Activated naive CD8-positive, alpha-beta T cell treated with anti-CD3 and anti-CD28 coated beads, Interleukin-2, amount 10 ng/mL, durations not matched to agents 7 days and 5 days (primary cell): ENCODE data around the gene WDR4. TPM values are rescaled to one million over a fixed set of nuclear protein-coding genes. Genes with fewer than 3 reads are reported as not detected.
A peak's percentile ranks its signal among the peaks of the same experiment; 100 is the strongest.
"Not testable (repeated sequence)": the region's sequence is repeated elsewhere in the genome, so short reads cannot be mapped to it uniquely, and the experiment has no call there.

Experiments used
- ATAC-seq: fragments of 150-1000 bp; cut with Tn5 transposase; one replicate; pipeline ENCODE4 v1.10.0; 2021; ENCODE audit warnings: low read depth, moderate library complexity
- POLR2A ChIA-PET: fragments of 350-600 bp; sonication (Branson Sonifier 250); formaldehyde crosslinking; loops from one replicate; lab custom pipeline; 2021; ENCODE audit warnings: antibody characterized with exemption; lab: Charles Lee
- DNase-seq: peaks from one replicate; pipeline ENCODE4 v3.0.0; 2021
- H3K27ac Mint-ChIP-seq: one replicate; pipeline ENCODE4 v1.8.0; 2022; ENCODE audit warnings: mild to moderate bottlenecking, mixed read lengths
- H3K27me3 Mint-ChIP-seq: one replicate; pipeline ENCODE4 v1.8.0; 2022; ENCODE audit warnings: mild to moderate bottlenecking, moderate library complexity, mixed read lengths
- H3K36me3 Mint-ChIP-seq: one replicate; pipeline ENCODE4 v1.8.0; 2021; ENCODE audit warnings: mild to moderate bottlenecking, mixed read lengths
- H3K4me1 Mint-ChIP-seq: one replicate; pipeline ENCODE4 v1.8.0; 2021; ENCODE audit warnings: mixed read lengths
- H3K4me3 Mint-ChIP-seq: one replicate; pipeline ENCODE4 v1.8.0; 2022; ENCODE audit warnings: mild to moderate bottlenecking, moderate library complexity, mixed read lengths
- H3K9me3 Mint-ChIP-seq: one replicate; pipeline ENCODE4 v1.8.0; 2021; ENCODE audit warnings: mixed read lengths
- total RNA-seq, 2 experiments: library from RNA; stranded (reverse); gene quantifications; one replicate each; pipeline ENCODE4 v1.2.3, GENCODE V29; 2021

Gene WDR4
- total RNA-seq, 2 experiments from 2014 or later: 27.2 to 28.5 TPM

DNA sequence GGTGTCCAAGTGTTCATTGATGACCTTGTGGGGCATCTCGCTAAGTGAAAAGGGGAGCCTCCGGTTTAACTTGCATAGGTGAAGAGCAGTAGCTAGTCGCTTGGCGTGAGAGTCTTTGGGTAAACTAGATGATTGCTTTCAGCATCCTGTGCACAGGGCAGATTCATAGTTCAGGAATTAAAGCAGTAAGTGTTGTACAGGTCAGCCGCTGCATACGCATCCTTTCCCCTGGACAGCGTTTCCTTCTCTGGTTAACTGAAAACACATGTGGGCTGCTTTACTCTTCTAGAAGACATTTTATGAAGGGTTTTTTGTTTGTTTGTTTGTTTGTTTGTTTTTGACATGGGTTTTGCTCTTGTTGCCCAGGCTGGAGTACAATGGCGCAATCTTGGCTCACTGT, 25.9 kb upstream of the WDR4 start:
- Mint-ChIP-seq H3K27me3 (no peaks in the 10 kb centered on the region), H3K27ac (no peak overlapping the region), H3K4me3 (no peak overlapping the region), H3K9me3 (no peaks in the 10 kb centered on the region), H3K36me3 (peaks cover 11% of the 10 kb centered on the region), H3K4me1 (peaks cover 2% of the 10 kb centered on the region)
- POLR2A ChIA-PET: no interaction called here
- ATAC-seq (no peak), DNase-seq (no peak)

- POLR2A ChIA-PET: no interaction called here
- ATAC-seq: no peak
- no peak overlapping the region for H3K4me3 Mint-ChIP-seq
- H3K36me3 Mint-ChIP-seq: peaks cover 13% of the 10 kb centered on the region
- no peaks in the 10 kb centered on the region for H3K9me3 Mint-ChIP-seq
- no peaks in the 10 kb centered on the region for H3K27me3 Mint-ChIP-seq
- DNase-seq: no peak
- peaks cover 2% of the 10 kb centered on the region for H3K4me1 Mint-ChIP-seq
- no peak overlapping the region for H3K27ac Mint-ChIP-seq
Measured at GRCh38 chr21:42903817-42904216, 24.5 kb upstream of the WDR4 start.

DNA sequence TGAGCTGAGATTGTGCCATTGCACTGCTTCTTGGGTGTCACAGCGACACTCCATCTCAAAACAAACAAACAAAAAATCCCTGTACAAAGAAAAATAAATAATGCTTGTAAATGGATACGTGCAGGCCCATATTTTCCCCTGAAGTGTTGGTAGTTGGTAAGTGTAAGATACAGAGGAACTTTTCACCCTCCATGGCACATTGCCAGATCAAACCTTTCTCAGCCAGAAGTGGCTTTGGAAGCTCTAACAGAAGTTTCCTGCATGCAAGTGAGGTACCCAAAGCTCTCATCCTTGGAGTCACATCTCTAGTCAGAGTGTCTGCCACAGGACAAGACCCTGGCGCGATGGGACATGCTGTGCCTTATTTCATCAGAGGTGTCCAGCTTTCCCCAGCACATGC, 21.1 kb upstream of the WDR4 start:
- DNase-seq (no peak), ATAC-seq (no peak)
- POLR2A ChIA-PET: no interaction called here
- Mint-ChIP-seq H3K36me3 (peaks cover 16% of the 10 kb centered on the region), H3K9me3 (no peaks in the 10 kb centered on the region), H3K27me3 (no peaks in the 10 kb centered on the region), H3K4me3 (no peak overlapping the region), H3K27ac (no peak overlapping the region), H3K4me1 (peaks cover 4% of the 10 kb centered on the region)

DNA sequence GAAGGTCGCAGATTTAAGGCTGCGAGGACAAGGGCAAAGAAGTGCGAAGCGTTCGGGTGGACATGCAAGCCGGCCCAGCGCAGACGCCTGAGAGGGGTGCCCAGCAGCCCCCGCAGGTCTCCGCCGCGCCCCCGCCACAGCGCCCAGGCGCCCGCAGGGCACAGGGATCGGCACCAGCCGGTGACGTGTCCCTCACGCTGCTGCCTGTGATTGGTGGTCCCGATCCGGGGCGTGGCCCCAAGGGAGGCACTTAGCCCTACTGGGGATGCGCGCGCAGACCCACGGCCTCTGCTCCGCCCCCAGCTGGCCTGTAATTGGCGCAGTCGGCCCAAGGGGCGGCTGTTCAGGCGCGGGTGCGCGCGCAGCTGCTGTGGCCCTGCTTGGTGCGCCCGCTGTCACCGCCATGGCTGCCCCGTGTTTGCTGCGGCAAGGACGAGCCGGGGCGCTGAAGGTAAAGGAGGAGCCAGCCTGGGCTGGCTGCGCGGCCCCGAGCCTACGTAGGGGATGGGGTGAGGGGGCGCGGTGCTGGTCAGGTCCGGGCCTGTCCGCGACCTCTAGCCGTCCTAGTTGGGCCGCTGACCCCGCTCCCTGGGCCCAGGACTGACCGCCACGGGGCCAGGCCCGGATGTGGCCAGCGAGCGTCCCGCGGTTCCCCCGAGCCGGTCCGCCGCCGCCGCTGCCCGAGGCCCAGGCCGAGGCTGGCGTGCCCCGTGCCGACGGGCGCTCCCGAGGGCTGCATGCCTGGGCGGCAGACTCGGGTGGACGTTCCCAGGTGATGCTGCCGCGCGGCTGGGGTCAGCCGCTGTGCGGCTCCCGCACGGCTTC, 13.8 kb upstream of the WDR4 start, which contains the start of gene NDUFV3:
Gene NDUFV3, plus strand, starts transcription at position 379 of the 825 bp plus-strand sequence. Its CDS starts 25 bp downstream, at position 404.
- no peaks in the 10 kb centered on the region for H3K27me3 Mint-ChIP-seq
- DNase-seq (peak; percentile 99), ATAC-seq (peak; percentile 94)
- POLR2A ChIA-PET: interaction anchor here (0.7 to 4.3 kb wide), 8 partner anchors 13 to 767 kb away, joined by 3 to 51 read pairs (median 3); partner anchors contain the start of genes PKNOX1 and WDR4
- peaks cover 8% of the 10 kb centered on the region for H3K4me1 Mint-ChIP-seq
- H3K9me3 Mint-ChIP-seq: no peaks in the 10 kb centered on the region
- peak within 1 kb of the TSS; percentile 90 for H3K4me3 Mint-ChIP-seq
- H3K36me3 Mint-ChIP-seq: peaks cover 7% of the 10 kb centered on the region
- peak within 1 kb of the TSS; percentile 93 for H3K27ac Mint-ChIP-seq

GRCh38 chr21:42892582-42892930, 13.2 kb upstream of the WDR4 start:
- Mint-ChIP-seq H3K27me3 (no peaks in the 10 kb centered on the region), H3K4me1 (peaks cover 8% of the 10 kb centered on the region), H3K36me3 (peaks cover 2% of the 10 kb centered on the region), H3K27ac (peak overlapping the region; percentile 93), H3K9me3 (no peaks in the 10 kb centered on the region), H3K4me3 (peak overlapping the region; percentile 88)
- no peak for DNase-seq
- POLR2A ChIA-PET: interaction anchor here (0.7 to 4.3 kb wide), 5 partner anchors 12 to 826 kb away, joined by 3 to 51 read pairs (median 3); partner anchors contain the start of genes PDXK and WDR4
- no peak for ATAC-seq

DNA sequence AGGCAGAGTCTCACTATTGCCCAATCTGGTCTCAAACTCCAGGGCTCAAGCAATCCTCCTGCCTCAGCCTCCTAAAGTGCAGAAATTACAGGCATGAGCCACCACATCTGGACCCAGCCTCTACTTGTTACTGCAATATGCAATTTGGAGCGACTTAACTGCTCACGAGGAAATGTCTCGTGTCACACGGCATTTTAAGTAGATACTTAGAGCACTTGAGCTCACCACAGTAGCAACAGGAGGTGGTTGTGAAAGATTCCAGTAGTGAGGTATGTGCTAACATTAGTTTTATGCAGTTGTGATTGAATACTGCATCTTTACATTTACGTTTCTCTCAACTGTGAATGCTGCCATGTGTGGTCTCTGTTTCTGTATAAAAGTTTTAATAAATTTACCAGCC, 8.0 kb upstream of the WDR4 start:
- Mint-ChIP-seq H3K36me3 (no peaks in the 10 kb centered on the region), H3K27ac (no peak overlapping the region), H3K4me1 (peaks cover 2% of the 10 kb centered on the region), H3K4me3 (no peak overlapping the region), H3K9me3 (no peaks in the 10 kb centered on the region), H3K27me3 (no peaks in the 10 kb centered on the region)
- no peak for DNase-seq
- POLR2A ChIA-PET: no interaction called here
- ATAC-seq: no peak

GRCh38 chr21:42883921-42884320, 4.6 kb upstream of the WDR4 start:
- Mint-ChIP-seq H3K27me3 (no peaks in the 10 kb centered on the region), H3K27ac (no peak overlapping the region), H3K4me1 (peaks cover 17% of the 10 kb centered on the region), H3K4me3 (no peak overlapping the region), H3K36me3 (no peaks in the 10 kb centered on the region), H3K9me3 (no peaks in the 10 kb centered on the region)
- DNase-seq (no peak), ATAC-seq (no peak)
- POLR2A ChIA-PET: no interaction called here

- Mint-ChIP-seq H3K9me3 (no peaks in the 10 kb centered on the region), H3K4me1 (peaks cover 25% of the 10 kb centered on the region), H3K4me3 (peak overlapping the region; percentile 97), H3K36me3 (peaks cover 5% of the 10 kb centered on the region), H3K27me3 (no peaks in the 10 kb centered on the region), H3K27ac (peak overlapping the region; percentile 98)
- ATAC-seq (no peak), DNase-seq (no peak)
- POLR2A ChIA-PET: interaction anchor here (0.7 to 4.4 kb wide), 4 partner anchors 9 to 348 kb away, joined by 3 to 51 read pairs (median 3); partner anchors contain the start of gene NDUFV3
Measured at GRCh38 chr21:42880352-42880751, 1.0 kb upstream of the WDR4 start.

DNA sequence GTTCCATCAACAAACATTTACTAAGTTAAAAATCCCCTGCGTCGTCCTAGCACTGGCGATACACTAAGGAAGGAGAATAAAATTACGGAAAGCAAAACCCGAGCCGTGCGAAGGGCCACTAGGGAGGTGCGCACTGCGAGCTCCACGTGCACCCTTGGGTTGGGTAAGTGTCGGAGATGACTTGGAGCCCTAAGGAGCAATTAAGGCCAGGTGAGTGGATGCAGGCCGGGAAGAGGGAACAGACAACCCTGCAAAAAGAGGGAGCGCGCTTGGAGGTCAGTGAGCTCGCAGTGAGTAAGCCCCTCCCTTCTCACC, 704 bp downstream of the WDR4 start:
- Mint-ChIP-seq H3K4me1 (peaks cover 25% of the 10 kb centered on the region), H3K4me3 (peak overlapping the region; percentile 97), H3K27me3 (no peaks in the 10 kb centered on the region), H3K36me3 (peaks cover 9% of the 10 kb centered on the region), H3K27ac (peak overlapping the region; percentile 98), H3K9me3 (no peaks in the 10 kb centered on the region)
- POLR2A ChIA-PET: interaction anchor here (0.9 to 4.4 kb wide), 3 partner anchors 10 to 767 kb away, joined by 3 to 51 read pairs (median 5); partner anchors contain the start of gene NDUFV3
- peak; percentile 21 for ATAC-seq
- DNase-seq: no peak

DNA sequence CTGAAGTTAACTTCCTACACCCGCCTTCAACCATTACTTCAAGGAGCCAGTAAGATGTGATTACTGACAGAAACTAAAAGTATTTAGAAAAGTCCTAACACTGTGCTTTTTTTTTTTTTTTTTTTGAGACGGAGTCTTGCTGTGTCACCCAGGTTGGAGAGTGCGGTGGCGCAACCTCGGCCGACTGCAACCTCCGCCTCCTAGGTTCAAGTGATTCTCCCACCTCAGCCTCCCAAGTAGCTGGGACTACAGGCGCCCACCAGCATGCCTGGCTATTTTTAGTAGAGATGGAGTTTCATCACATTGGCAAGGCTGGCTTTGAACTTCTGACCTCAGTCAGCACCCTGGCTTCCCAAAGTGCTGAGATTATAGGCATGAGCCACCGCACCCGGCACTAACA, 3.5 kb downstream of the WDR4 start:
- peaks cover 17% of the 10 kb centered on the region for H3K36me3 Mint-ChIP-seq
- H3K27ac Mint-ChIP-seq, H3K9me3 Mint-ChIP-seq, H3K4me3 Mint-ChIP-seq, ATAC-seq, DNase-seq, H3K27me3 Mint-ChIP-seq: not testable (repeated sequence)
- POLR2A ChIA-PET: interaction anchor here (0.6 kb wide), 1 partner anchor 1072 kb away, joined by 5 read pairs; no protein-coding TSS in a partner anchor
- H3K4me1 Mint-ChIP-seq: peaks cover 23% of the 10 kb centered on the region

DNA sequence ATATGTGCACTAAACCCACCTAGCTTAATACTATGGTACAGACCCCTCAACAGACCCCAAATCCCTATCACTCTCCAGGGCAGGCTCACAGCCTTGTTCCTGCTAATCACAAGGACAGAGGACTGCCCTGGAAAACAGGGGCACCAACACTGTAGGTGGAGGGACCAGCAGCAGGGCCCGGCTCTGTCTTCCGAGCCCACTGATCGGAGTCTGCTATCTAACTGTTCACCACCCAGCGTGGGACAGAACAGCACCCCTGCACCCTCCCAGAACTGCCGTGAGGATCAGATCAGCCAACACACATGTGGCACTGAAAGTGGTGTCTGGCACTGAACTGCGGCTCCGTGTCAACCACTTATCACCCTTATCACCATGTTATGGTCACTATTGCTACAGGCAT, 6.2 kb downstream of the WDR4 start:
- DNase-seq: no peak
- Mint-ChIP-seq H3K27ac (no peak overlapping the region), H3K27me3 (no peaks in the 10 kb centered on the region), H3K36me3 (peaks cover 24% of the 10 kb centered on the region), H3K4me3 (no peak overlapping the region), H3K4me1 (peaks cover 4% of the 10 kb centered on the region), H3K9me3 (no peaks in the 10 kb centered on the region)
- ATAC-seq: no peak
- POLR2A ChIA-PET: no interaction called here

DNA sequence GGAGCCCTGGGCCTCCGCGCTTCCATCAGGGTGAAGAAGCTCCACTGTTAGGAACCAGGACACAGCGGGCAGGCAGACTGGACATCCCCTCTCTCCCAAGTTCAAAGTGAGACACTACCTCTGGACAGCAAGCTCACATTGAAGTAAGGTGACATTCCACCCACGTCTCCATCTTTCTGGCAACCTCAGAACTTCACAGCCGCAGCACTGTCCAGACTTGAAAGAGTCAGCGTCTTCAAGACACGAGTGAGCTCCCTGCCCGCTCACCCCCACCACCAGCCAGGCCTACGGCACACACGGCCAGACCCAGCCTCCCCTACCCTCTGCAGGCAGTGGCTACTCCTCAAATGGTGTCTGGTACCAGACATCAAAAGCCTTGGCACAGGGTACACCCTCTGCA, 11.1 kb downstream of the WDR4 start:
- no peaks in the 10 kb centered on the region for H3K27me3 Mint-ChIP-seq
- no peak overlapping the region for H3K4me3 Mint-ChIP-seq
- peaks cover 16% of the 10 kb centered on the region for H3K36me3 Mint-ChIP-seq
- H3K27ac Mint-ChIP-seq: no peak overlapping the region
- no peaks in the 10 kb centered on the region for H3K9me3 Mint-ChIP-seq
- no peak for DNase-seq
- POLR2A ChIA-PET: interaction anchor here (0.8 kb wide), 1 partner anchor 10 kb away, joined by 3 read pairs; no protein-coding TSS in a partner anchor
- H3K4me1 Mint-ChIP-seq: peaks cover 4% of the 10 kb centered on the region
- ATAC-seq: no peak

GRCh38 chr21:42865776-42866160, 13.6 kb downstream of the WDR4 start:
- peaks cover 18% of the 10 kb centered on the region for H3K36me3 Mint-ChIP-seq
- H3K27me3 Mint-ChIP-seq: no peaks in the 10 kb centered on the region
- POLR2A ChIA-PET: no interaction called here
- ATAC-seq (no peak), DNase-seq (no peak)
- no peak overlapping the region for H3K4me3 Mint-ChIP-seq
- H3K9me3 Mint-ChIP-seq: no peaks in the 10 kb centered on the region
- peaks cover 5% of the 10 kb centered on the region for H3K4me1 Mint-ChIP-seq
- H3K27ac Mint-ChIP-seq: no peak overlapping the region
